NCI-H510A treated with DMSO at 0.1 percent for 48 hours (cell line): Measurements from ENCODE around the gene LY6G6D.

Experiments used
- DNase-seq: peaks from one replicate; lab custom pipeline; 2025; lab: John Stamatoyannopoulos, UW

The LY6G6D gene

DNA sequence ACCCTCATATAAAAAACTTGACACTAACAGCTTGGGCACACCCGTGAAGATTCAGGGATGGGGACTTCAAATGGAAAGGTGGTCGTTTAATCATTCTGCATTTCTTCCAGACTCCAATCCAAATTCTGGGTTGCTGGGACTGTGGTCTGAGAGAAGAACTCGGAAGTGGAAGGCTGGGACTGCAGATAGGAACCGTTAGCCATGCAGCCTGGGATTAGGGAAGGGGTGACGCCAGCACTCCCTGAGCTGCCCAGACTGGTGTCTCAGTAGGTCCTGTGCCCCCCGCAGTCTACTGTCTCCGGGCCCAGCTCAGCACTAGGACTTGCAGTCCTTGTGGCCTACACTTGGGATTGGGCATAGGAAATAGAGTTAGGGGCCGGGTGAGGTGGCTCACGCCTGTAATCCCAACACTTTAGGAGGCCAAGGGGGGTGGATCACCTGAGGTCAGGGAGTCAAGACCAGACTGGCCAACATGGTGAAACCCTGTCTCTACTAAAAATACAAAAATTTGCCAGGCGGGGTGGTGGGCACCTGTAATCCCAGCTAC, 21.7 kb downstream of the LY6G6D start:
- no peak for DNase-seq

GRCh38 chr6:31737315-31737990, 22.3 kb downstream of the LY6G6D start:
- peak; percentile 81 for DNase-seq

DNA sequence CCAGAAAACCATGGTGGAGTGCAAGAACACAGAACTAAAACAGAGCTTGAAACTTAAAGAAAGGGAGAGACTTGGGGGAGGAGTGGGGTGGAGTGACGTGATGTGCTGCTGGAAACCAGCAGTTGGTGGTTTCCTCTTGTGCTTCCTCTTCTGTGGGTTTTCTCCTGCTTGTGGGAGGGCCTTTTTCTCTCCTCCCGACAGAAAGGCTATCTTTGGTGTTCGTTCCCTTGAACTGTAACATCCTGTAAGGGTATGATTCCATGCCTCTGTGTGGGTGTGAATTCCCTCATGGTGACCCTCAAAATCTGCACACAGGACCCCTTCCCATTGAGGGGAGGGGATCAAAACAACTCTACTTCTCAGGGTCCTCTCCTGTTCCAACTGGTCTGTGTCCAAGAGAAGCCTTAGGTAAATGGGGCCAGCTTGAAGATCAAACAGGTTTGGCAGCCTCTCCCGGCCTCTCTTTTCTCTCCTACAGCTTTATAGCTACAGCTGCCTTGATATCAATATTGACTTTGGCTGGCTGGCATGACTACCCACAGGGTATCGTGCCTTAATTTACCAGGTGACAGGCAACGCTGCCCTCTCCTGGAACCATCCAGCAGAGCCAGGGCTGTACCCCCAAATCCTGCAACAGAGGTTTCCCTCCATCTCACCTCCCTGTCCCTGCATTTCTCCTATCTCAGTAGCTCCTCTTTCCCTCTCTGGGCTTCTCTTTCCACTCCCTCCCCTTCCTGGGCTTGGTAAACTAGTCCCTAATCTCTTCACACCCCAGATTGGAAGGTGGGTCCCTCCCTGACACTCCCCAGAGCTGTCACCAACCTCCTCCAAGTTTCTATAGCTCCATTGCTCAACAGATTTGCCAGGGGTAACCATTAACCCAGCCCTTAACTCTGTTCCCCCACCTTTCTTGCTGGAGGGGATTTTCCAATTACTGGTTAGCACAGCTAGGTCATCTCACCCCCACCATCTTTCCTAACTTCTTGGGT, 23.1 kb downstream of the LY6G6D start:
- DNase-seq: peak; percentile 99

DNA sequence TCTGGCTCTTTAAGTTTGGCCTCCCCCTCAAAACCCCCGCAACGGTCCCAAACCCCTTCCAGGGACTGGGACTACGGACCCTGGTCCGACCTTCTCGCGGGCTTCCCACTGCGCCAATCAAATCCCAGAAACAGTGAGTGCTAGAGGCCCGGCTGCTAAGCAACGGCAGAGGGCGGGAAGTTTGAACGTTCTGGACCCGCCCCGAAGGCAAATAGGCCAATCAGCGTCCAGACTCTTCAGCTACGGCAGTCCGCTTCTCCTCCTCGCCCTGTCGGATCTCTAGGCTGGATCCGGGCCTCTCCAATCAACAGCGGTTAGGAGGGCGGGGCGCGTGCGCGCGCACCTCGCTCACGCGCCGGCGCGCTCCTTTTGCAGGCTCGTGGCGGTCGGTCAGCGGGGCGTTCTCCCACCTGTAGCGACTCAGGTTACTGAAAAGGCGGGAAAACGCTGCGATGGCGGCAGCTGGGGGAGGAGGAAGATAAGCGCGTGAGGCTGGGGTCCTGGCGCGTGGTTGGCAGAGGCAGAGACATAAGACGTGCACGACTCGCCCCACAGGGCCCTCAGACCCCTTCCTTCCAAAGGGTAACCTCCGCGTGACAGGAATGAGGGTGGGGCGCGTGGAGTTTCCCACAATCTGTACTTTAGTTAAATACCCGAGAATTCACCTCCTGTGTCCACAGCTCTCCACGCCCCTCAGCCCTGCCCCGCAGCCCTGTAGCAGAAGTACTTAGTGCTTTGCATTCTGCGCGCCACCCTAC, 24.7 kb downstream of the LY6G6D start, which contains the start of gene MSH5:
MSH5 (plus strand) TSS at position 367 of the 758 bp plus-strand sequence. CDS start 462 bp downstream, outside the sequence.
- DNase-seq: peak; percentile 100

GRCh38 chr6:31740397-31741223, 25.5 kb downstream of the LY6G6D start:
- DNase-seq: peak; percentile 69

GRCh38 chr6:31741815-31742214, 26.7 kb downstream of the LY6G6D start:
- no peak for DNase-seq

- DNase-seq: no peak
These were observed 27.7 kb downstream of the LY6G6D start for GRCh38 chr6:31742894-31743293.

DNA sequence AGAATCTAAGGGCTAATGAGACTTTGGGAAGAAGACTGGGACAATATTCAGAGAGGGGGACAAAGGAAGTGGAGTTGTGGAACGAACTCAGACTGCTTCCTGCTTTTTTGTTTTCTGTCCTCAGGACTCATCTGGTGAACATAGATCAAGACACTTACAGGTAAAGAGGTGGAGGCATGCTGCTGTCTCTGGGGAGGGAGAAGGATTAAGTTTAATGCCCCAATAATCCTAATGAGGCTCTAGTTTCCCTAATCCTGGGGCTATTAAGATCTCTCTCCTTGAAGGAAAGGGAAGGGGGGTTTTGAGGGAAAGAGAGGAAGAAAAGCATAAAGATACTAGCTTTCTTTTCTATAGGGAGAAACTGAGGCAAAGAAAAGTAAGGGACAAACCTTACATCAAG, 29.3 kb downstream of the LY6G6D start:
- no peak for DNase-seq

DNA sequence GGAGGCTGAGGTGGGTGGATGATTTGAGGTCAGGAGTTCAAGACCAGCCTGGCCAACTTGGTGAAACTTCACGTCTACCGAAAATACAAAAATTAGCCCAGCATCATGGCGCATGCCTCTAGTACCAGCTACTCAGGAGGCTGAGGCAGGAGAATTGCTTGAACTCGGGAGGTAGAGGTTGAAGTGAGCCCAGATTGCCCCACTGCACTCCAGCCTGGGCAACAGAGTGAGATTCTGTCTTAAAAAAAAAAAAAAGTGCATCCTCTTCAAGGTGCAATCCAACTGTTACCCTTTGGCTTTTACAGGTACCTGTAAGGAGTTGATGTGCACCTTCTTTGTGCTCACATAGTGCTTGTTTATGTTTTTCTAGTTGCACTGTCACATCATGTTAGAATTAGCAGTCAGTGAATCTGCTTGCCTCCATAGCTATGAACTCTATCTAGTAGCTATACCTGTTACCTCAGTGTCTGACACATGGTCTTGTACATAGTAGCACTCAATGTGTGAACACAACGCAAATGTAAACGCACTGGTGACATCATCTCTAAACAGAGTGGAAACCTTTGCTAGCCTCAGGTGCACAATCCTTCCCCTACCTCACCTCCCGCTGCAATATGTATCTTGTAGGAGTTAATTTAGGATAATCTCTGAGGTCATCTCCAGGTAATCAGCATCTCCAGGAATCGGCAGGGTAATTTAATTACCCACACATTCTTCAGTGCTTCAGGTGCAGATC, 34.3 kb downstream of the LY6G6D start:
- no peak for DNase-seq

- no peak for DNase-seq
These were observed 35.4 kb downstream of the LY6G6D start for GRCh38 chr6:31750411-31751022.

DNA sequence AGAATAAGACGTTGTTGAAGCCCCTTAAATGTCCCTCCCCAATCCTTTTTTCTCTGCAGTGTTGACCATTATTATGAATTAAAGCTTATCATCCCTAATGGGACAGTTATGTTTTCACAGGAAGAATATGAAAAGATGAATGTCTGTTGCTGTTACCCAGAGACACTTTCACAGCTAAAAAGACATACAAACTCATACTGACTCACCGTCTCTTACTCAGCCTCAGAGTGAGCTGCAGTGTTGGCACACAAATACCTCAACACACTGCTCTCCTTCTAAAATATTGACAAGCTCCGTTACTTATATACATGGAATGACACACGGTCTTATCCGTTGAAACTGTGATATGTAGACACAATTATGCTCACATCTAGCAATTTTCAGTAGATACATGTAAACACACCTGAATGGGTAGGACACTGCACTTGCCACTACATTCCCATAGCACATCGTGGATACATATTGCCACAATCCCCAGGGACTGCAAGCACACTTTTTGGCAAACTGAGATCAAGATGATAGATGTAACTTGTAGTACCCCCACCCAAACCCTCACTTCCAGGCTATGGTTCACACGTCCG, 37.7 kb downstream of the LY6G6D start:
- no peak for DNase-seq

GRCh38 chr6:31758281-31758680, 43.1 kb downstream of the LY6G6D start:
- DNase-seq: no peak

- no peak for DNase-seq
These were observed 45.6 kb downstream of the LY6G6D start for GRCh38 chr6:31760790-31761189.

DNA sequence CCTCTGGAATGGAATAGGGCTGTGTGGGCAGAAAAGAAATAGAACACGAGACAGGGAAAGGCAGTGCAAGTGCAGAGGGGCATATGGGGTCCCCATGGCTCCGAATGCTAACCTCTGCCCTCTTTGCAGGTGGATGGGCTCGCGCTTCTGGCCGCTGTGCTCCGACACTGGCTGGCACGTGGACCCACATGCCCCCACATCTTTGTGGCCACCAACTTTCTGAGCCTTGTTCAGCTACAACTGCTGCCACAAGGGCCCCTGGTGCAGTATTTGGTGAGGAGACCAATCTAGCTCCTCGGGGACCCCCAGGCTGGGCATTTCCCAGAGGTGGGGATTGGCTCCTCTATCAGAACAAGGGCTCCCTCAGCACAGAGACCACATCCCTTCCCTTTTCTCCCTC, 46.2 kb downstream of the LY6G6D start:
- no peak for DNase-seq

GRCh38 chr6:31762356-31762755, 47.2 kb downstream of the LY6G6D start, which contains the start of gene SAPCD1:
TSS of gene SAPCD1 (plus strand) at chr6:31762656. CDS start at chr6:31763055, 399 bp downstream.
- no peak for DNase-seq

DNA sequence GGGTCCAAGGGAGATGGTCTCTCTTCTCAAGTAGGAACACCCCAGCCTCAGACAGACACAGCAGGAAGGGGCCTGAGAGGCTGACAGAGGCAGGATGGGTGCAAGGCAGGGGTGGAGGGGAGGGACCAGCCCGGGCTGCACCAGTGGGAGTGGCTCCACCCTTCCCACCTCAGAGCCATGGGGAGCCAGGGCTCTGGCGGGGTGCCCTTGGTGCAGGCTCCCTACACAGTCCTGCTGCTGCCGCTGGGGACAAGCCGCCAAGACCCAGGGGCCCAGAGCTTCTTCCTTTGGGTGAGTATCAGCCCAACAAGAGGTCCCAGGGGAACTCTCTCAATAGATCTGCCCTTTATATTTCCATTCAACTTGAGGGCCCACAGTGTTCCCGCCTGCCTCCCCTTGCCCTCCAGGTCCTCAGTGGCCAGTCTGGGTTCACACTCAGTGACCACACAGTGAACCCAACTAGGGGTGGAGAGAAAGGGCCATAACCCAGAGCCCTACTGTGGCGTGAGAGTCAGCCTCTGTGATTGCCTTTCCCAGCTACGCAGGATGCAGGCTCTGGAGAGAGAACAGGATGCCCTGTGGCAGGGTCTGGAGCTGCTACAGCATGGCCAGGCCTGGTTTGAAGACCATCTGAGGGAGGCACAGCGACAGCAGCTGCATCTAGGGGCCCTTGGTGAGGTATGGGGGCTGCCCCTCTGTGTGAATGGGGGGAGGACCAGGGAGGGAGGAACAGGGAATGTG, 47.9 kb downstream of the LY6G6D start:
- no peak for DNase-seq

DNA sequence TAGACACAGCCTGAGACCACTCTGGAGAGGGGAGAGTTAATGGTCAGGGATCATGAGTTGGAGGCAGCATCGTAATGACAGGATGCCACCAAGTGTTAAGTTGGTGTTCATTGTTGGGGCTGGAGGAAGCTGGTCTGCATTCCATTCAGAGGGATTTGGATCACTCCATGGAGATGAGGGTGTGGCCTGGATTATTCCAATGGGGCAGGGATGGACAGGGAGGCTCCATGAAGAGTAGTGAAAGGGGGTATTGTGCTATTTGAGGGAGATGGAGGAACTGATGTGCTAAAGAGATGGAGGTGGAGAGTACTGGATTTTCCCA, 48.4 kb downstream of the LY6G6D start:
- DNase-seq: no peak

DNA sequence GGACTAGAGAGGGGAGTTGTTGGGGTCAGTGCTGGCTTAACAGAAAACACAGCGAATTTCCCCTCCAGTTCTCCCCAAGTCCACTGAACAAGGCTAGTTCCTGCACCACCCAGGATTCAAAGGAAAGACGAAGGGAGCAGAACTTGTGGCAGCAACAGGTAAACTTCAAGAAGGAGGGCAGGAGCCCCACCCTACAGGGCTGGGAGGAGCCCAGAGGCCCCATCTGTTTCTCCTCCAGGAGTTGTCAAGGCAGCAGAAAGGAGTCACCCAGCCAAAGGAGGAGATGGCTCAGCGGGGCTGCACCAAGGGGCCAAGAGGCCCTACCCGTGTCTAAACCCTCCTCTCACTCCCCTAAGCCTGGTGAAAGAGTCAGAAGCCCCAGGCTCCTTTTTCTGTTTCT, 49.0 kb downstream of the LY6G6D start:
- no peak for DNase-seq

DNA sequence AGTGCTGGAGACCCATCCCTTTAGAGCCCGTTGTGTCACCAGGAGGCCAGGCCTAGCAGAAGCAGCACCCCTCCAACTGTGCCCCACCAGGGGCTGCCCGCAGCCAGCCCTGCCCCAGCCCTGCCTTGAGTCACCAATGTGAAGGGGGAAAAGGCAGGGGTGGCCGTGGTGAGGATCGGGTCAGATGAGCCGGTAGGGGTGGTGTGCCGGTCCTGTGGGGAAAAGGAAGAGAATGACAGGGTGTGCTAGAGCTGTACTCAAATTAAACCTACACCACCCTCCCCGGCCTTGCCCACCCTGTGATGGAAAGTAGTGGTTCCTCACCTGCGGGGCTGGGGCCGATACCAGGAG, 50.4 kb downstream of the LY6G6D start:
- no peak for DNase-seq
